Gastrocnemius medialis (tissue), 4 donors: Measurements from ENCODE around the gene TRAF7. TPM values are rescaled to one million over a fixed set of nuclear protein-coding genes. Genes with fewer than 3 reads are reported as not detected.

Experiments
- ATAC-seq, 2 donors: fragments of 150-250 bp; one replicate each; pipeline ENCODE4 v1.9.1; 2016
- DNase-seq, 2 donors: peaks; one replicate each; pipeline ENCODE4 v3.0.0-alpha.2; 2019
- H3K27ac ChIP-seq, 4 donors: fragments of 200-600 bp; sonication (generic); 1 replicate in 1 of 4; 2 replicates in 3 of 4; pipeline ENCODE4 v1.5.1; 2016 to 2018; ENCODE audit warnings: mild to moderate bottlenecking in 2 of 4, moderate library complexity in 1 of 4
- H3K27me3 ChIP-seq, 3 donors: fragments of 200-600 bp; sonication (generic) in 2 of 3; 1 replicate in 1 of 3; 2 replicates in 2 of 3; pipeline versions ENCODE4 v1.5.1 to v1.6.0; 2016 to 2019; ENCODE audit warnings: mild to moderate bottlenecking in 1 of 3, moderate library complexity in 1 of 3
- H3K36me3 ChIP-seq, 2 donors: fragments of 200-600 bp; sonication (generic) in 1 of 2; one replicate each; pipeline ENCODE4 v1.5.1; 2017 to 2018
- H3K4me1 ChIP-seq, 2 donors: fragments of 200-600 bp; sonication (generic) in 1 of 2; one replicate each; pipeline ENCODE4 v1.5.1; 2016 to 2017; ENCODE audit warnings: mild to moderate bottlenecking in 2 of 2
- H3K4me3 ChIP-seq, 4 donors: fragments of 200-600 bp; sonication (generic) in 3 of 4; 1 replicate in 1 of 4; 2 replicates in 3 of 4; pipeline ENCODE4 v1.5.1; 2016 to 2019; ENCODE audit warnings: mild to moderate bottlenecking in 2 of 4
- H3K9me3 ChIP-seq, 3 donors: fragments of 200-600 bp; sonication (generic) in 2 of 3; 1 replicate in 1 of 3; 2 replicates in 2 of 3; pipeline ENCODE4 v1.5.1; 2016 to 2019
- CTCF ChIP-seq, 5 experiments: fragments of 450-650 bp in 3 of 5; fragments of 200-600 bp in 2 of 5; sonication (generic) in 2 of 5; IDR thresholded peaks in 4 of 5; conservative IDR thresholded peaks in 1 of 5; 1 replicate in 4 of 5; 2 replicates in 1 of 5; pipeline ENCODE4 v1.5.1; 2016 to 2019; ENCODE audit warnings: antibody characterized with exemption in 5 of 5, mild to moderate bottlenecking in 3 of 5, moderate library complexity in 3 of 5
- POLR2A ChIP-seq, 2 donors: fragments of 450-650 bp; IDR thresholded peaks; one replicate each; pipeline ENCODE4 v1.6.1; 2017; ENCODE audit warnings: antibody characterized with exemption in 2 of 2, mild to moderate bottlenecking in 2 of 2, moderate library complexity in 2 of 2
- in situ Hi-C, 4 donors: fragments of 200-750 bp; cut with MboI; loops; one replicate each; pipeline versions ENCODE4 v1.15.0 to v1.8.0; 2017; ENCODE audit warnings: low sequenced_read_pairs in 4 of 4
- intact Hi-C: fragments of 100-400 bp; cut with DNase I; formaldehyde crosslinking; loops from one replicate; pipeline ENCODE4 v1.15.1; 2023; ENCODE audit warnings: low total_unique reads
- total RNA-seq, 4 donors: library from RNA; depleted of rRNA; stranded (reverse); fragments of >200 nt; gene quantifications; one replicate each; pipeline versions ENCODE4 v1.1.0 to v1.2.3, GENCODE V29; 2016

TRAF7 gene
- total RNA-seq, 4 donors from 2014 or later: 39.5 to 71.4 (median 55.9) TPM

DNA sequence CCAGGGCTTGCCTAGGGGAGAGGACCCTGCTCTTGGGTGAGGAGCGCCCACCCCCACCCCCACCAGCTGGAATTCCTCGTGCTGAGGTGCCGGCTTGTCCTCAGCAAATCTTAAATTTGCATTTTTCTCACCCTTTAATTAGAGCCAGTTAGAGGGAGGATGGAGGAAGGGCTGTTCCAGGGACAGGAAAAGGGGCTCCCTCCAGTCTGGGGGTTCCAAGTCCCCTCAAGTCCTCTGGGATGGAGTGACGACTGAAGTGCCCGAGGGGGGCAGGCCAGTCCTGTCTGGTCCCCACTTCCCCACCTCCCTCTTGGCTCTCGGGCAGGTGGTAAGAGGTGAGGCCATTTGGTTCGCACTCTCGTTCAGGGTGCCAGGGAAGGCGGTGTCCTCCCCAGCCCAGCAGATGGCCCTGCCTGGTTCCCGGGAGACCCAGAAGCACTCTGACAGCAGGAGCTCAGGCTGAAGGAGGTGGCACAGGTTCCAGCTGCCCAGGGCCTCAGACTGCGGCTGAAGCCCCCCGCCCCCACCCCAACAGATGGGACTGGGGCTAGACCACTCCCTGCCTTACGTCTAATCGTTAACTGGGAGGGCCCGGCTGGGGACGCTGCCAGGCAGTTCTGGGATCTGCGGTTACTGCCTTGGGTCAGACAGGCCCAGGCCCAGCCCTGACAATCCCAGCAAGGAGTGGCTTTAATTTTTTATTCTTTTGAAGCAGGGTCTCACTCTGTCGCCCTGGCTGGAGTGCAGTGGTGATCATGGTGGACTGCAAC, 5.0 kb upstream of the TRAF7 start:
- H3K27ac ChIP-seq: peak overlapping the region in 3 of 4 donors; percentile 16 to 84 (median 50)
- H3K36me3 ChIP-seq: no peaks in the 10 kb centered on the region
- H3K4me1 ChIP-seq: peaks cover 47 to 55% of the 10 kb centered on the region in 2 donors
- H3K9me3 ChIP-seq: no peaks in the 10 kb centered on the region
- DNase-seq: no peak
- no peak for ATAC-seq
- no peak overlapping the region for H3K4me3 ChIP-seq
- TF ChIP-seq POLR2A (IDR thresholded peaks at IDR 0.05): no peak
- TF ChIP-seq CTCF (IDR thresholded peaks at IDR 0.05 in 4 of 5, conservative IDR thresholded peaks at IDR 0.05 in 1 of 5): no peak
- intact Hi-C loops (no loop called here), in situ Hi-C loops (no loop called here)
- no peaks in the 10 kb centered on the region for H3K27me3 ChIP-seq

GRCh38 chr16:2151188-2152091, 4.1 kb upstream of the TRAF7 start:
- H3K4me1 ChIP-seq: peaks cover 50 to 59% of the 10 kb centered on the region in 2 donors
- no peak for ATAC-seq
- TF ChIP-seq POLR2A (IDR thresholded peaks at IDR 0.05): no peak
- TF ChIP-seq CTCF (IDR thresholded peaks at IDR 0.05 in 4 of 5, conservative IDR thresholded peaks at IDR 0.05 in 1 of 5): no peak

GRCh38 chr16:2152695-2153506, 2.7 kb upstream of the TRAF7 start:
- intact Hi-C loops (loop anchor here (1.0 kb wide), 1 partner anchor 130 kb away; no protein-coding TSS in a partner anchor), in situ Hi-C loops (no loop called here)
- no peaks in the 10 kb centered on the region for H3K36me3 ChIP-seq
- TF ChIP-seq CTCF (IDR thresholded peaks at IDR 0.05 in 4 of 5, conservative IDR thresholded peaks at IDR 0.05 in 1 of 5) (no peak), POLR2A (IDR thresholded peaks at IDR 0.05) (peak in 1 of 2 donors; percentile 2)
- peaks cover 57 to 66% of the 10 kb centered on the region in 2 donors for H3K4me1 ChIP-seq
- no peaks in the 10 kb centered on the region for H3K27me3 ChIP-seq
- peak overlapping the region; percentile 84 to 90 (median 86) for H3K27ac ChIP-seq
- peak overlapping the region; percentile 60 to 89 (median 82) for H3K4me3 ChIP-seq
- ATAC-seq (no peak), DNase-seq (no peak)
- no peaks in the 10 kb centered on the region for H3K9me3 ChIP-seq

More at GRCh38 chr16:2151188-2152091, 4.1 kb upstream of the TRAF7 start:
- DNase-seq: no peak
- intact Hi-C loops: no loop called here
- in situ Hi-C loops: no loop called here
- Histone ChIP-seq H3K9me3 (no peaks in the 10 kb centered on the region), H3K27ac (peak overlapping the region; percentile 84 to 90 (median 86)), H3K36me3 (no peaks in the 10 kb centered on the region), H3K4me3 (no peak overlapping the region), H3K27me3 (no peaks in the 10 kb centered on the region)

DNA sequence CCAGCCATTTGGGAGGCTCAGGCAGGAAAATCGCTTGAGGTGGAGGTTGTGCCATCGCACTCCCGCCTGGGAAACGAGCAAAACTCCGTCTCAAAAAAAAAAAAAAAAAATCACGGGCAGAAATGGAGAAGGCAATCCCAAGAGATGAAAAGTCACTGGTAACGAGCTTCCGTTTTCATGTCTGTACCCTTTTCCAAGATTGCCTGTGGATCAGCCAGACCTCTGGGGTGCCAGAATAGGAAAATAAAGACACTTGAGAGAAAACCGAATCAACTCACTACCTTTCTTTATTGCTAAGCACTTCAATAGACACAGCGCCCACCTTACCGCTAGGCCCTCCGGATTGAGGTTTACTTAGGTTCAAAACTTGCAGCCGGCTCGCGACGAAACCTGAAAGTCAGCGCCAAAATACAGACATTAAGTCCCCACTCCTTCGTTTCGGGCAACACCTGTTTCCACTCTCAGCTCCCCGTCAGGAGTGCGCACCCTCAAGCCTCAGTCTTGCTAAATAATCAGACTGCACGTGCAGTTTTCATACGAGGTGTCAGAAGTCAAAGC, 970 bp upstream of the TRAF7 start:
- DNase-seq (no peak), ATAC-seq (peak in 1 of 2 donors; percentile 3)
- no peaks in the 10 kb centered on the region for H3K9me3 ChIP-seq
- intact Hi-C loops (loop anchor here (1.0 to 5.0 kb wide), 4 partner anchors 57 to 518 kb away; partner anchors contain the start of genes ECI1 and RNPS1), in situ Hi-C loops (no loop called here)
- TF ChIP-seq CTCF (IDR thresholded peaks at IDR 0.05 in 4 of 5, conservative IDR thresholded peaks at IDR 0.05 in 1 of 5) (peak in 1 of 5 experiments; percentile 18), POLR2A (IDR thresholded peaks at IDR 0.05) (no peak)
- H3K27ac ChIP-seq: peak overlapping the region; percentile 84 to 90 (median 86)
- H3K4me1 ChIP-seq: peaks cover 53 to 62% of the 10 kb centered on the region in 2 donors
- H3K4me3 ChIP-seq: peak overlapping the region; percentile 60 to 89 (median 82)
- no peaks in the 10 kb centered on the region for H3K36me3 ChIP-seq
- no peaks in the 10 kb centered on the region for H3K27me3 ChIP-seq
